OCI-LY1 (cell line): ENCODE results near the gene RNF115.

Experiments
- H2AFZ ChIP-seq: fragments of 200-600 bp; sonication (generic), shearing (Covaris generic); 2 replicates; pipeline ENCODE4 v1.6.0; 2014; ENCODE audit warnings: antibody characterized with exemption, mild to moderate bottlenecking, low read length
- H3F3A ChIP-seq: fragments of 200-600 bp; sonication (generic), shearing (Covaris generic); 2 replicates; pipeline ENCODE4 v1.6.0; 2014; ENCODE audit warnings: mild to moderate bottlenecking, antibody characterized with exemption, low read length, moderate library complexity; ENCODE audit not compliant: insufficient read depth
- H3K27ac ChIP-seq: fragments of 200-600 bp; sonication (generic); 2 replicates; pipeline ENCODE4 v1.5.1; 2014; ENCODE audit warnings: low read length, mixed run types, mild to moderate bottlenecking, low read depth; ENCODE audit not compliant: poor library complexity, severe bottlenecking
- H3K27me3 ChIP-seq: fragments of 200-600 bp; sonication (generic); 2 replicates; pipeline ENCODE4 v1.6.0; 2014; ENCODE audit warnings: antibody characterized with exemption, mild to moderate bottlenecking, low read length, moderate library complexity; ENCODE audit not compliant: insufficient read depth
- H3K36me3 ChIP-seq: fragments of 200-600 bp; sonication (generic); 2 replicates; pipeline ENCODE4 v1.6.1; 2014; ENCODE audit warnings: mild to moderate bottlenecking, antibody characterized with exemption, low read length, moderate library complexity, mixed read lengths; ENCODE audit not compliant: insufficient read depth
- H3K4me1 ChIP-seq: fragments of 200-600 bp; sonication (generic); 2 replicates; pipeline ENCODE4 v1.5.1; 2014; ENCODE audit warnings: mild to moderate bottlenecking, low read length, moderate library complexity; ENCODE audit not compliant: insufficient read depth, severe bottlenecking
- H3K4me2 ChIP-seq: fragments of 200-600 bp; sonication (generic), shearing (Covaris generic); 2 replicates; pipeline ENCODE4 v1.6.1; 2014; ENCODE audit warnings: low read length
- H3K4me3 ChIP-seq: fragments of 200-600 bp; sonication (generic); 2 replicates; pipeline ENCODE4 v1.5.1; 2014; ENCODE audit warnings: low read length, low read depth, mild to moderate bottlenecking, mixed read lengths; ENCODE audit not compliant: poor library complexity, severe bottlenecking
- H3K79me2 ChIP-seq: fragments of 200-600 bp; shearing (Covaris generic); 2 replicates; pipeline ENCODE4 v1.6.1; 2016; ENCODE audit warnings: mixed run types, low read length, mixed read lengths; ENCODE audit not compliant: insufficient read depth
- H3K9ac ChIP-seq: fragments of 200-600 bp; sonication (generic), shearing (Covaris generic); 2 replicates; pipeline ENCODE4 v1.6.1; 2014; ENCODE audit warnings: mild to moderate bottlenecking, low read length, mixed read lengths
- H3K9me2 ChIP-seq: fragments of 200-600 bp; sonication (generic), shearing (Covaris generic); 2 replicates; pipeline ENCODE4 v1.6.1; 2014; ENCODE audit warnings: low read depth, mild to moderate bottlenecking, low read length, mixed read lengths
- H3K9me3 ChIP-seq: fragments of 200-600 bp; shearing (Covaris generic); 2 replicates; pipeline ENCODE4 v1.6.1; 2014; ENCODE audit warnings: low read length, mixed read lengths
- H4K20me1 ChIP-seq: fragments of 200-600 bp; sonication (generic), shearing (Covaris generic); 2 replicates; pipeline ENCODE4 v1.6.0; 2016; ENCODE audit warnings: mild to moderate bottlenecking, low read length; ENCODE audit not compliant: insufficient read depth
- EZH2 ChIP-seq: fragments of 200-600 bp; sonication (generic), shearing (Covaris generic); IDR thresholded peaks from 2 replicates; pipeline ENCODE4 v1.8.0; 2017; ENCODE audit warnings: borderline replicate concordance, mixed run types, mild to moderate bottlenecking, antibody characterized with exemption, low read length, moderate library complexity, mixed read lengths
- TF ChIP-seq, protein P1 (sequence below): fragments of 200-600 bp; sonication (generic), shearing (Covaris generic); IDR thresholded peaks from 2 replicates; pipeline ENCODE4 v1.5.1; 2017; ENCODE audit warnings: mild to moderate bottlenecking, antibody characterized with exemption, low read length, moderate library complexity, mixed read lengths

RNF115 gene

DNA sequence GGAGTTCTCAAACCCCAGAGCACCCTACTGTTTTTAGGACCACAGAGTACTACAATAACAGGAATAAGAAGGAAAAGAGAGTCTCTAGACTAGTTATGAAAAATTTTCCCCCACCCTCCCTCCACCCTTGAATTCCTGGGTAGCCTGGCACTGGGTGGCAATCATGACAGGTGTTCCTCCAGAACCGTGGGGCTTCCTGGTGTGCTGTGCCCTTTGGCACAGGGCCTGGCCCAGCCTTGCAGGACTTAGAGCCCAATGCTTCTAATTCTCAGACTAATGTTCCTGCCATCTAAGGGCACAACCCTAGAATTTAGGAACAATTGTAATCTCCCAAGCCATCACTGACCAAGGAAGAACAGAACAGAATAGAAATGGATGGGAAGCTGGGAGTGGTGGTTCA is 106.1 kb downstream of the RNF115 start:
- no peaks in the 10 kb centered on the region for H3K9me2 ChIP-seq
- H3K79me2 ChIP-seq: no peaks in the 10 kb centered on the region
- no peak overlapping the region for H3K27ac ChIP-seq
- no peaks in the 10 kb centered on the region for H3F3A ChIP-seq
- no peaks in the 10 kb centered on the region for H3K9me3 ChIP-seq
- no peaks in the 10 kb centered on the region for H3K36me3 ChIP-seq
- no peak overlapping the region for H3K4me3 ChIP-seq
- H3K27me3 ChIP-seq: no peaks in the 10 kb centered on the region
- no peak overlapping the region for H3K4me2 ChIP-seq
- TF ChIP-seq, protein P1, sequence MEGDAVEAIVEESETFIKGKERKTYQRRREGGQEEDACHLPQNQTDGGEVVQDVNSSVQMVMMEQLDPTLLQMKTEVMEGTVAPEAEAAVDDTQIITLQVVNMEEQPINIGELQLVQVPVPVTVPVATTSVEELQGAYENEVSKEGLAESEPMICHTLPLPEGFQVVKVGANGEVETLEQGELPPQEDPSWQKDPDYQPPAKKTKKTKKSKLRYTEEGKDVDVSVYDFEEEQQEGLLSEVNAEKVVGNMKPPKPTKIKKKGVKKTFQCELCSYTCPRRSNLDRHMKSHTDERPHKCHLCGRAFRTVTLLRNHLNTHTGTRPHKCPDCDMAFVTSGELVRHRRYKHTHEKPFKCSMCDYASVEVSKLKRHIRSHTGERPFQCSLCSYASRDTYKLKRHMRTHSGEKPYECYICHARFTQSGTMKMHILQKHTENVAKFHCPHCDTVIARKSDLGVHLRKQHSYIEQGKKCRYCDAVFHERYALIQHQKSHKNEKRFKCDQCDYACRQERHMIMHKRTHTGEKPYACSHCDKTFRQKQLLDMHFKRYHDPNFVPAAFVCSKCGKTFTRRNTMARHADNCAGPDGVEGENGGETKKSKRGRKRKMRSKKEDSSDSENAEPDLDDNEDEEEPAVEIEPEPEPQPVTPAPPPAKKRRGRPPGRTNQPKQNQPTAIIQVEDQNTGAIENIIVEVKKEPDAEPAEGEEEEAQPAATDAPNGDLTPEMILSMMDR: no peak
- no peak for TF ChIP-seq EZH2
- peaks cover 8% of the 10 kb centered on the region for H3K4me1 ChIP-seq
- H4K20me1 ChIP-seq: no peaks in the 10 kb centered on the region
- H2AFZ ChIP-seq: no peak overlapping the region
- no peak overlapping the region for H3K9ac ChIP-seq

DNA sequence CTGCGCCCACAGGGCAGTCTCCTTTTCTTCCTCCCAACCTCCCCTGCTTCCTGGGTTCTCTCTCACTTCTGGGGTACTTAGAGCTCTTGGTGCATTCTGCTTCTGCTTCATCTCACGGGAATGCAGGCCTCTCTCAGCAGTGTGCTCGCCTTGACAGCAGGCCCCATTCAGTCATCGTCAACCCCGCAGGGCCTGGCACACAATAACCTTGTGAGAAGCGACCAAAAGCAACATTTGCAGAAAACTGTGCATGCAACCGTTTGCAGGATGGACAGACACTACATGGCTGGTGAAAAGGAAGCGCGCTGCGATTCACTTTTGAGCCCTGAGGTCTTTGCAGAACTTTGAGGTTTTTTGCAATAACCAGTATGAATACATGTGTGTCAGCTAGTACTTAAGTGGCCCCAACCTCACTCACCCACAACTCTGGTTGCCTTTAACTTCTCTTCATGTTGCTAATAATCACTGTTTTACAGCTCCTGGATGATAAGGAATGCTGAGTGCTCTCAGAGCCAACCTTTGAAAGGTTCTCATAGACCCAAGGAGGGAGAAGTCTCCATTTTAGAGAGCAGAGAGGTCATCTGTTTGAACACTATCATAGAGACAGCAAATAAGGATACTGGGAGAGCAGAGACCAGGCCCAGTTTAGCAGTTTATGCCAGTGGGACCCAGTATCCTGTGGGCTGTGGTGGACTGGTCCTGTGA is 107.1 kb downstream of the RNF115 start:
- Histone ChIP-seq H3K4me3 (no peak overlapping the region), H3K9me3 (no peaks in the 10 kb centered on the region), H3K27me3 (no peaks in the 10 kb centered on the region), H3K27ac (no peak overlapping the region), H4K20me1 (no peaks in the 10 kb centered on the region), H3K9me2 (no peaks in the 10 kb centered on the region), H3K36me3 (no peaks in the 10 kb centered on the region), H3F3A (no peaks in the 10 kb centered on the region), H3K4me1 (peaks cover 8% of the 10 kb centered on the region), H3K79me2 (no peaks in the 10 kb centered on the region), H2AFZ (no peak overlapping the region), H3K4me2 (no peak overlapping the region), H3K9ac (no peak overlapping the region)
- TF ChIP-seq, protein P1: no peak
- no peak for TF ChIP-seq EZH2

DNA sequence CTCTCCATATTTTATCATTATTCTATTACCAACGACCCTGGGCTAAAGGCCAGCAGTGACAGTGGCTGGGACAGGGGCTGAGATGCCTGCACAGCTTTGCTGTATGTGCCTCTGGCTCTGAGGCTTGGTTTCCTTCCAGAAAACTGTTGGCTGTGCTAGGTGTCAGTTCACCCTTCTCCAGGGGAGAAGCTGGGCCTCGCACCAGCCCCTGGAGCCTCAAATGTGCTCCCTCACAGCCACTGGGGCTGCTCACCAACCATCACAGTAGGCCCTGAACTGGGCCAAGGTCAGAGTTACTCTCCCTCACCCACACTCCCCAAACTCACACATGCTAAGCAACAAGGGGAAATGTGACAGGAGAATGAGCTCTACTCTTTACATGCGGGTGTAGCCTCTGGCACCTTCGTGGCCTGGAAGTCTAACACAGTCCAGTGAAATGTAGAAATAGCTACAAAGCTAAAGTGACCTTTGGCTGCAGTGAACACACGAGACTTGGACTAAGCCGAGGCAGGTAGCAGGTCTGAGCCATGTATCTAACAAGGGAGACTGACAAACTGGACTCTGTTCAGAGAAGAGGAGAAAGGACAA is 109.3 kb downstream of the RNF115 start:
- no peak overlapping the region for H2AFZ ChIP-seq

More for the DNA sequence above, 109.3 kb downstream of the RNF115 start:
- H3K4me1 ChIP-seq: no peaks in the 10 kb centered on the region
- no peak overlapping the region for H3K9ac ChIP-seq
- no peaks in the 10 kb centered on the region for H4K20me1 ChIP-seq
- no peaks in the 10 kb centered on the region for H3K9me3 ChIP-seq
- no peaks in the 10 kb centered on the region for H3F3A ChIP-seq
- no peaks in the 10 kb centered on the region for H3K79me2 ChIP-seq
- no peaks in the 10 kb centered on the region for H3K27me3 ChIP-seq
- H3K9me2 ChIP-seq: no peaks in the 10 kb centered on the region
- no peak overlapping the region for H3K27ac ChIP-seq
- H3K36me3 ChIP-seq: no peaks in the 10 kb centered on the region
- TF ChIP-seq EZH2: no peak
- TF ChIP-seq, protein P1: no peak
- H3K4me3 ChIP-seq: no peak overlapping the region
- no peak overlapping the region for H3K4me2 ChIP-seq
